Measurements from ENCODE around the gene BMP5. TPM values are rescaled to one million over a fixed set of nuclear protein-coding genes. Genes with fewer than 3 reads are reported as not detected.

BMP5 gene
- total and polyA plus RNA-seq, 9 of the 15 experiments (the other 6 are each of a cell fraction or from before 2014, with no cell fraction given), result not detected

DNA sequence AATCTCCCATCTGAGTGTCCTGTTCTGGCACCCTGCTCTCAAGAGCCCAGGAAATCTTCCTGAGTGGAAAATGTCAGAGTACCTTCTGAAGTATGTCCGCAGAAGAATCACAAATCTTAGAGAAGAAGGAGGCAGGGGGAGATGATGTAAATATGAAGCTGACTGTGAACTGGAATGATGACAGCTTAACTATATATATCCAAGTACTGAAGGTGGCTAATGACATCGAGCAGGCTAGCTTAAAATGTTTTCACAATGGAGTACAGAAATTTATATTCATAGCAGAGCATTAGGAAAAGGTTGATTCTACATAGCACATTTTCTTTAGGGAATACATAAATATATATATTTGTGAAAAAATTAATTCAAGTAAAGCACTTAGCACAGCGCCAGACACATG lies 64.3 kb downstream of the BMP5 start:
- Histone ChIP-seq H3K9me1 (ENCODE audit: control insufficient read depth, insufficient read depth, low read length) (no peaks in the 10 kb centered on the region), H3K27ac (ENCODE audit: extremely low read depth, low read depth, low read length) (no peak overlapping the region), H3K9ac (ENCODE audit: insufficient read depth in 1 of 2, low read depth in 2 of 2, low read length in 2 of 2) (no peak overlapping the region), H3K36me3 (ENCODE audit: control insufficient read depth, insufficient read depth, low read length) (no peaks in the 10 kb centered on the region), H3K4me3 (no peak overlapping the region), H3K27me3 (ENCODE audit: control insufficient read depth in 2 of 2, insufficient read depth in 2 of 2, low read length in 2 of 2) (no peaks in the 10 kb centered on the region), H3K9me3 (replicated peaks; ENCODE audit: control insufficient read depth, insufficient read depth, low read depth, low read length) (no peaks in the 10 kb centered on the region), H3K4me2 (ENCODE audit: insufficient read depth, low read length) (no peak overlapping the region), H2AFZ (ENCODE audit: low read depth, low read length) (no peak overlapping the region), H4K20me1 (replicated peaks; ENCODE audit: control insufficient read depth, insufficient read depth, low read length) (no peaks in the 10 kb centered on the region), H3K4me1 (replicated peaks in 1 of 2; ENCODE audit: control insufficient read depth in 2 of 2, insufficient read depth in 2 of 2, low read length in 2 of 2) (no peaks in the 10 kb centered on the region), H3K79me2 (ENCODE audit: control insufficient read depth, insufficient read depth, low read length) (no peaks in the 10 kb centered on the region)
- CTCF ChIA-PET (ENCODE audit: low intra/inter-chr PET ratio), result no interaction called here
- FAIRE-seq, result no peak
- WGBS (ENCODE audit: insufficient coverage, low coverage, missing lambda C conversion rate), result 2% methylated on average over 3 of the region's 3 CpGs
- no peak for DNase-seq (ENCODE audit: extremely low read depth in 1 of 4, low spot score in 3 of 4)
- TF ChIP-seq, protein P1, sequence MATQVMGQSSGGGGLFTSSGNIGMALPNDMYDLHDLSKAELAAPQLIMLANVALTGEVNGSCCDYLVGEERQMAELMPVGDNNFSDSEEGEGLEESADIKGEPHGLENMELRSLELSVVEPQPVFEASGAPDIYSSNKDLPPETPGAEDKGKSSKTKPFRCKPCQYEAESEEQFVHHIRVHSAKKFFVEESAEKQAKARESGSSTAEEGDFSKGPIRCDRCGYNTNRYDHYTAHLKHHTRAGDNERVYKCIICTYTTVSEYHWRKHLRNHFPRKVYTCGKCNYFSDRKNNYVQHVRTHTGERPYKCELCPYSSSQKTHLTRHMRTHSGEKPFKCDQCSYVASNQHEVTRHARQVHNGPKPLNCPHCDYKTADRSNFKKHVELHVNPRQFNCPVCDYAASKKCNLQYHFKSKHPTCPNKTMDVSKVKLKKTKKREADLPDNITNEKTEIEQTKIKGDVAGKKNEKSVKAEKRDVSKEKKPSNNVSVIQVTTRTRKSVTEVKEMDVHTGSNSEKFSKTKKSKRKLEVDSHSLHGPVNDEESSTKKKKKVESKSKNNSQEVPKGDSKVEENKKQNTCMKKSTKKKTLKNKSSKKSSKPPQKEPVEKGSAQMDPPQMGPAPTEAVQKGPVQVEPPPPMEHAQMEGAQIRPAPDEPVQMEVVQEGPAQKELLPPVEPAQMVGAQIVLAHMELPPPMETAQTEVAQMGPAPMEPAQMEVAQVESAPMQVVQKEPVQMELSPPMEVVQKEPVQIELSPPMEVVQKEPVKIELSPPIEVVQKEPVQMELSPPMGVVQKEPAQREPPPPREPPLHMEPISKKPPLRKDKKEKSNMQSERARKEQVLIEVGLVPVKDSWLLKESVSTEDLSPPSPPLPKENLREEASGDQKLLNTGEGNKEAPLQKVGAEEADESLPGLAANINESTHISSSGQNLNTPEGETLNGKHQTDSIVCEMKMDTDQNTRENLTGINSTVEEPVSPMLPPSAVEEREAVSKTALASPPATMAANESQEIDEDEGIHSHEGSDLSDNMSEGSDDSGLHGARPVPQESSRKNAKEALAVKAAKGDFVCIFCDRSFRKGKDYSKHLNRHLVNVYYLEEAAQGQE (IDR thresholded peaks at IDR 0.05; ENCODE audit: borderline replicate concordance), result no peak
- TF ChIP-seq, protein P1 (CRISPR knock-in tag; IDR thresholded peaks at IDR 0.05; ENCODE audit: low read depth), result no peak
- TF ChIP-seq, protein P2, sequence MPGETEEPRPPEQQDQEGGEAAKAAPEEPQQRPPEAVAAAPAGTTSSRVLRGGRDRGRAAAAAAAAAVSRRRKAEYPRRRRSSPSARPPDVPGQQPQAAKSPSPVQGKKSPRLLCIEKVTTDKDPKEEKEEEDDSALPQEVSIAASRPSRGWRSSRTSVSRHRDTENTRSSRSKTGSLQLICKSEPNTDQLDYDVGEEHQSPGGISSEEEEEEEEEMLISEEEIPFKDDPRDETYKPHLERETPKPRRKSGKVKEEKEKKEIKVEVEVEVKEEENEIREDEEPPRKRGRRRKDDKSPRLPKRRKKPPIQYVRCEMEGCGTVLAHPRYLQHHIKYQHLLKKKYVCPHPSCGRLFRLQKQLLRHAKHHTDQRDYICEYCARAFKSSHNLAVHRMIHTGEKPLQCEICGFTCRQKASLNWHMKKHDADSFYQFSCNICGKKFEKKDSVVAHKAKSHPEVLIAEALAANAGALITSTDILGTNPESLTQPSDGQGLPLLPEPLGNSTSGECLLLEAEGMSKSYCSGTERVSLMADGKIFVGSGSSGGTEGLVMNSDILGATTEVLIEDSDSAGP (CRISPR knock-in tag; IDR thresholded peaks at IDR 0.05), result no peak
- no peak for TF ChIP-seq MED1 (CRISPR knock-in tag; IDR thresholded peaks at IDR 0.05; ENCODE audit: borderline replicate concordance)
- intact Hi-C loops (cut with micrococcal nuclease) (no loop called here), in situ Hi-C loops (cut with MboI) (no loop called here)
- POLR2A ChIA-PET, result no interaction called here
- BruUV-seq (replicated peaks), result no TSS peak
- ATAC-seq, result no peak

All from K562 (cell line).